ENCODE measurements around the gene TP53I13. TPM values are rescaled to one million over a fixed set of nuclear protein-coding genes. Genes with fewer than 3 reads are reported as not detected.
"Not testable (repeated sequence)": the region's sequence is repeated elsewhere in the genome, so short reads cannot be mapped to it uniquely, and the experiment has no call there.

The TP53I13 gene
- total RNA-seq, result 10 to 100 TPM; 33.1 to 34.7 TPM
- long read RNA-seq, donor 1, transcript TP53I13-201 (7 exons, 1,530 nt), result major isoform, 28 of 50 reads
- long read RNA-seq, donor 1, partial matches to known transcripts, result 7 of 50 reads
- long read RNA-seq, donor 1, other reads (novel, unspliced or antisense), result 15 of 50 reads
- long read RNA-seq, donor 2, transcript TP53I13-201 (7 exons, 1,530 nt), result major isoform, 199 of 239 reads
- long read RNA-seq, donor 2, partial matches to known transcripts, result 13 of 239 reads
- long read RNA-seq, donor 2, other reads (novel, unspliced or antisense), result 27 of 239 reads

GRCh38 chr17:29568331-29569244, at the start of gene TP53I13:
Gene TP53I13, plus strand, starts transcription at chr17:29568701. Its CDS starts 58 bp downstream, at chr17:29568759.
- peak; percentile 94 for DNase-seq (ENCODE audit: low spot score)
- intact Hi-C loops (cut with DNase I), result no loop called here

- no peak for DNase-seq (ENCODE audit: low spot score)
- intact Hi-C loops (cut with DNase I), result no loop called here
Measured at GRCh38 chr17:29524692-29525091, 43.8 kb upstream of the TP53I13 start.

GRCh38 chr17:29526322-29526721, 42.2 kb upstream of the TP53I13 start:
- intact Hi-C loops (cut with DNase I), result no loop called here
- DNase-seq (ENCODE audit: low spot score), result no peak

- DNase-seq (ENCODE audit: low spot score), result no peak
- intact Hi-C loops (cut with DNase I), result no loop called here
Measured at GRCh38 chr17:29533976-29534375, 34.5 kb upstream of the TP53I13 start.

- DNase-seq (ENCODE audit: low spot score), result no peak
- intact Hi-C loops (cut with DNase I), result no loop called here
Measured at GRCh38 chr17:29544066-29544465, 24.4 kb upstream of the TP53I13 start.

GRCh38 chr17:29546085-29546484, 22.4 kb upstream of the TP53I13 start:
- no peak for DNase-seq (ENCODE audit: low spot score)
- intact Hi-C loops (cut with DNase I), result no loop called here

GRCh38 chr17:29546830-29547229, 21.7 kb upstream of the TP53I13 start:
- no peak for DNase-seq (ENCODE audit: low spot score)
- intact Hi-C loops (cut with DNase I), result no loop called here

GRCh38 chr17:29549177-29549923, 19.2 kb upstream of the TP53I13 start:
- no peak for DNase-seq (ENCODE audit: low spot score)
- intact Hi-C loops (cut with DNase I), result no loop called here

GRCh38 chr17:29555840-29556239, 12.7 kb upstream of the TP53I13 start:
- intact Hi-C loops (cut with DNase I), result no loop called here
- DNase-seq (ENCODE audit: low spot score), result no peak

- intact Hi-C loops (cut with DNase I), result no loop called here
- no peak for DNase-seq (ENCODE audit: low spot score)
Measured at GRCh38 chr17:29557085-29557738, 11.3 kb upstream of the TP53I13 start.

- intact Hi-C loops (cut with DNase I), result no loop called here
- DNase-seq (ENCODE audit: low spot score), result no peak
Measured at GRCh38 chr17:29557739-29558116, 10.8 kb upstream of the TP53I13 start.

- DNase-seq (ENCODE audit: low spot score); intact Hi-C loops (cut with DNase I): not testable (repeated sequence)
Measured at GRCh38 chr17:29558139-29558538, 10.4 kb upstream of the TP53I13 start.

GRCh38 chr17:29559640-29560039, 8.9 kb upstream of the TP53I13 start:
- peak; percentile 34 for DNase-seq (ENCODE audit: low spot score)
- intact Hi-C loops (cut with DNase I), result no loop called here

- intact Hi-C loops (cut with DNase I), result no loop called here
- DNase-seq (ENCODE audit: low spot score), result no peak
Measured at GRCh38 chr17:29560316-29560715, 8.2 kb upstream of the TP53I13 start.

GRCh38 chr17:29561554-29562517, 6.7 kb upstream of the TP53I13 start:
- intact Hi-C loops (cut with DNase I), result no loop called here
- no peak for DNase-seq (ENCODE audit: low spot score)

- no peak for DNase-seq (ENCODE audit: low spot score)
- intact Hi-C loops (cut with DNase I), result no loop called here
Measured at GRCh38 chr17:29562615-29563014, 5.9 kb upstream of the TP53I13 start.

- DNase-seq (ENCODE audit: low spot score), result no peak
- intact Hi-C loops (cut with DNase I), result no loop called here
Measured at GRCh38 chr17:29563816-29564215, 4.7 kb upstream of the TP53I13 start.
